ENCODE measurements around the gene ACTN4.
"Not testable (repeated sequence)": the region's sequence is repeated elsewhere in the genome, so short reads cannot be mapped to it uniquely, and the experiment has no call there.

ACTN4 gene

GRCh38 chr19:38647368-38647965 lies at the start of gene ACTN4:
TSS of gene ACTN4 (plus strand) at chr19:38647649. CDS start at chr19:38647746, 97 bp downstream.
- DNase-seq: peak; percentile 94 to 99

DNA sequence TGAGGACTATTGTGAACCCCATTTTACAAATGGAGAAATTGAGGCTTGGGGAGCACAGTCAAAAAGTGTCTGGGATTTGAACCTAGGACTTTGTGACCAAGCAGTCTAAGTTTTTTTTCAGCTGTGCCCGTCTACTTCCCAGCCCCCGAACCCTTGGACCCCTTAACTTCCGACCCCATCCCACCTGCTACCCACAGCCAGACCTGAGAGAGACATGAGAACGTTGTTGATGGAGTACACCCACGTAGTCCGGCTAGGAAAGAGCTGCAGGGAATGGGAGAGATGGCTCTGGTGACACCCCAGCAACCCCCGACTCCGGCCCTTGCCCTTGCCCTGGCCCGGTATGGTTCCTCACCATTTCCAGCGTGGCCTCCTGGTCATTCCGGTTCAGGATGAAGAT lies 47.7 kb upstream of the ACTN4 start:
- no peak for DNase-seq

- not testable (repeated sequence) for DNase-seq
These were observed 44.6 kb upstream of the ACTN4 start for GRCh38 chr19:38602856-38603255.

DNA sequence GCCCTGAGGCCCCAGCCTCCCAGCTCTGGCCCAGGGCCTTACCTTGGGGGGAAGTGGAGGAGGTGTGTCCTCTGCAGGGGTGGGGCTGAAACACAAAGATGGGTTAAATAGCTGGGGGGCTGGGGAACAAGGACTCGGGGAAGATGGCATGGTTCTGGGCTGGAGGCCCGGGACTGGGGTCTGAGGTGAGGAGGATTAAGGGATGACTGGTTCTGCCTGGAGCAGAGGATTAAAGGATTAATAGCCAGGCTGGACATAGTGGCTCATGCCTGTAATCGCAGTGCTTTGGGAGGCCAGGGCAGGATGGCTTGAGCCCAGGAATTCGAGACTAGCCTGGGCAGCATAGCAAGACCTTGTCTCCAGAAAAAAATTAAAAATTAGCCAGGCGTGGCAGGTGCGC lies 41.3 kb upstream of the ACTN4 start:
- no peak for DNase-seq

GRCh38 chr19:38614289-38614688 lies 33.2 kb upstream of the ACTN4 start:
- no peak for DNase-seq

GRCh38 chr19:38615007-38615581 lies 32.4 kb upstream of the ACTN4 start:
- DNase-seq: no peak

GRCh38 chr19:38616265-38616664 lies 31.2 kb upstream of the ACTN4 start:
- DNase-seq: no peak

DNA sequence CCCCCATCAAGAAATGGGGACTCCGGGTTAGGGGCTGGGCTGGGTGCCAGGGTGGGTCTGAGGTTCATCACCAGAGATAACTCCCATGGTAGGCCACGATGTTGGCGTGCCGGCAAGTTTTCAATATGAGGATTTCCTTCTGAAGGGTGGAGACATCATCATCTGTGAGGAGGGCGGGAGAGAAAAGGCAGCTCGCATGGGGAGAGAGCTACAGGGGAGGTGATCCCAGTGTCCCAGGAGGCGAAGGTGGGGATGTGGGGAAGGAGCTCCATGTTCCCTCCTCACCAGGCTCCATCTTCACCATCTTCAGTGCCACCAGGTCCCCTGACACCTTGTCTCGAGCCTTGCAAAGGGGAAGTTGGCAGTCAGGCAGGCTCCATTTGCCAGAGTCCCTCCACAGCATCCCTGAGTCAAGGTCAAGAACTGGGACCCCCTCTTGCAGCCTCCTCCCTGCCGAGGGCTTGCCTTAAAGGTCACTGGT lies 30.1 kb upstream of the ACTN4 start:
- DNase-seq: no peak

- DNase-seq: no peak
These were observed 29.5 kb upstream of the ACTN4 start, which contains the start of gene MAP4K1 for GRCh38 chr19:38617764-38618589. TSS of gene MAP4K1 (minus strand) at chr19:38617953. CDS start at chr19:38617895, 58 bp downstream.

DNA sequence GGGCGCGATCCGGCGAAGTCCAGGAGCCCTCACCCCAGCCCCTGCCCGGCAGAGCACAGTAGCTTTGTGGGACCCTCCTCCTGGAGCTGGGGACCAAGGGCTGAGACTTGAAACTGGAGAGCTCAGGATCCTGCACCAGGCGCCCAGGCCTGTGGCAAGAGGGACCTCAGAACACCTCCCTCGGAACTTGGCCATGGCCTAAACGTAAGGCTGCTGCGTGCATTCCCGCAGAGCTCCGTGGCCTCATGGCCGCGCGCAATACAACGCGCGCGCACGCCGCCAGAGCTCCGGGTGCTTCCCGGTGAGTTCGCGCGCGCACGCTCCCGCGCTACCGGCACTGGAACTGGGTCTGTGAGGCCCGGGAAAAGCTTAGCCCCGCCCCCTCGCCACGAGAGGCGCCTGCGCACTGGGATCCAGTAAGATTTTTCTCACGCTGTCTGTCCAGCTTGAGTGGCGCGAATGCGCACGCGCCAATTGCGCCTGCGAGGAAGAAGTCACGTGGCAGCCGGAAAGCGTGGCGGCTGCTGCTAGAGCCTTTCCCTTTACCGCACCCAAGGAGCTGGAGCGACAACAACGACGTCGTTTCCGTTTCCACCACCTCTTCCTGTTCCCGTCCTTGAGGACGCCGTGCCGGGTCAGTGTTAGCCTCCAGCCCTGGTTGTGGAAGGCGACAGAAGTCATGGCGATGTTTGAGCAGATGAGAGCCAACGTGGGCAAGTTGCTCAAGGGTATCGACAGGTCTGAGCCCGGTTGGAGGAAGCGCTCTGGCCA lies 28.7 kb upstream of the ACTN4 start, which contains the start of gene EIF3K:
EIF3K (plus strand) TSS at position 599 of the 771 bp plus-strand sequence; CDS start at position 680, 81 bp downstream.
- peak; percentile 98 to 99 for DNase-seq

DNA sequence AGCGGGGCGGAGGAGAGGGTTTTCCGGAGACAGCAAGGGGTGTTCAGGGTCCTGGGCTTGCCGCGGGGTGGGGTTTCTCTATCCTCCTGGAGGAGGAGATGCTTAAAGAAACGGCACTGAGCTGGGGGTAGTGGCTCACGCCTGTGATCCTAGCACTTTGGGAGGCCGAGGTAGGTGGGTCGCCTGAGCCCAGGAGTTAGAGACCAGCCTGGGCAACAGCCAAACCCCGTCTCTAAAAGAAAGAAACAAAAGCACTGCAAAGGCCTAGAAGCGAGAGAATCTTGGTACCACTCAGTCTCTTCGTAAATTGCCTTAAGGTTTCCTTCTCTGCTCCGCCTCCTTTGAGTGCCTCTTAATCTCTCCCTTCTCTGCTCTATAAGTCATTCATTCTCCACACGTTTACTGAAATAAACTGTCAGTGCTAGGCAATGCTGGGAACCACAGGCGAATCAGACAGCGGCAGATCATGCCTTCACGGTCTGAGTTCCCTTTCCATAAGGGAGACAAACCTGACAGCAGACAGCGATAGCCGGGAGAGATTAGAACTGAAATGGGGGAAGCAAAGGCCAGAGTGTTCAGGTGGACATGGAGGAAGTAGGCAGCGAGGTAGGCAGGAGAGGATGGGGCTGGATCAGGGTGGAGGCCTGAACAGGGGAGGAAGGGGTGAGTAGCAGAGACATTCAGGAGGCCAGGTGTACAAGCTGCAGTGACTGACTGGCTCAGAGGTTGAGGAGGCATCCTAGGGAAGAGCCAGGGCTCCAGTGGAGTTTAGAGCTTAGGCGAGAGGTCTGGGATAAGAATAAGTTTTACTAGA lies 27.9 kb upstream of the ACTN4 start:
- DNase-seq: peak in 1 of 2 donors; percentile 9

DNA sequence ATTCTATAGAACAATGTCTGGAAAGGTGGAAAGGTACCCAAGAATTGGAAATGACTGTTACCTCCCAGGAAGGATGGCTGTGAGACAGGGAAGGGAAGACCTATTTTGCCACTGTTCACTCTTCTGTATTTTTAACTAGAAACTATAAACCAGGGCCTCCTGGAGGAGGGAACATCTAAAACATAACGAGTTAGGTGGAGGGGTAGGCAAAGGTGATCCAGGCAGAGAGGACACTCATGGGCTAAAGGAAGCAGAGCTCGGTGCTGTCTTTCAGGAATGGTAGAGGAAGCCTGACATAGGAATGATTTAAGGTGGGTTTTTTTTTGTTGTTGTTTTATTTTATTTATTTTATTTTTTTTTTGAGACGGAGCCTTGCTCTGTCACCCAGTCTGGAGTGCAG lies 22.6 kb upstream of the ACTN4 start:
- DNase-seq: no peak

DNA sequence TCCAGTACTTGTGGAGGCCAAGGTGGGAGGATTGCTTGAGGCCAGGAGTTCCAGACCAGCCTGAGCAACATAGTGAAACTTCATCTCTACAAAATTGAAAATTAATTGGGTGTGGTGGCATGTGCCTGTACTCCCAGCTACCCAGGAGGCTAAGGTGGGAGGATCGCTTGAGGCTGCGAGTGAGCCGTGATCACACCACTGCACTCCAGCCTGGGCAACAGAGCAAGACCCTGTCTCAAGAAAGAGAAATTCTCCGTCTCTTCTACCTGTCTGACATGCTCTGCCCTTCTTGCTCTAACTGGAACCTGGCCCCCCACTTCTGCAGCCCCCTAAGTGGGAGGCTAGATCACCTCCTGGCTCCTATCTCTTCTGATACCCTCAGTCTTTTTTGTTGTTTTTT lies 21.0 kb upstream of the ACTN4 start:
- no peak for DNase-seq

DNA sequence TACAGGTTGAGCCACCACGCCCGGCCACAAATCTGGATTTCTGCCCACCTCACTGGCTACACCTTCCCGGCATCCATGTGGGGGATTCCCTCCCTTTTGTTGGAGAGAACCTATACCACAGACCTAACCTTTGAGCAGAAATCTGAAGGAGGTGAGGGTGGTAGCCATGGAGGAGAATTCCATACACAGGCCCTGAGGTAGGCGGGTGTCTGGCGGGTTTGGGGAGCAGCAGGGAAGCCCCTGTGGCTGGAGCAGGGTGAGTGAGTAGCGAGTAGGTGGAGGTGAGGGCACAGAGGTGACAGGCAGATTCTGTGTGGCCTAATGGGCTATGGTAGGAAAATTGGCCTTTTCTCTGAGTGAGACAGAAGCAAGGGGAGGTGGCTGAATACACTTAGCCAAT lies 17.9 kb upstream of the ACTN4 start:
- DNase-seq: no peak

- not testable (repeated sequence) for DNase-seq
These were observed 16.1 kb upstream of the ACTN4 start for GRCh38 chr19:38631301-38631700.

DNA sequence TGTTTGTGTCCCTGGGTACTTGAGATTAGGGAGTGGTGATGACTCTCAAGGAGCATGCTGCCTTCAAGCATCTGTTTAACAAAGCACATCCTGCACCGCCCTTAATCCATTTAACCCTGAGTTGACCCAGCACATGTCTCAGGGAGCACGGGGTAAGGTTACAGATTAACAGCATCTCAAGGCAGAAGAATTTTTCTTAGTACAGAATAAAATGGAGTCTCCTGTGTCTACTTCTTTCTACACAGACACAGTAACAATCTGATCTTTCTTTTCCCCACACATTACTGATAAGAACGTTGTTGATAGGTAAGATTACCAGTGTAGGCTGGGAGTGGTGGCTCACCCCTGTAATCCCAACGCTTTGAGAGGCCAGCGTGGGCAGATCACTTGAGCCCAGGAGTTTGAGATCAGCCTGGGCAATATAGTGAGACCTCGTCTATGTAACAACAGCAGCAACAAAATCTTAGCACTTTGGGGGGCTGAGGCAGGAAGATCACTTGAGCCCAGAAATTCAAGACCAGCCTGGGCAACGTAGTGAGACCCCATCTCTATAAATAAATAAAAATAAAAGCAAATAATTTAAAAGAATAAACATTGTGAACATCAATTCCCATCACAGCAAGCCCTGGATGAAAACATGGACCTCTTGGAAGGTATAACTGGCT lies 15.5 kb upstream of the ACTN4 start:
- not testable (repeated sequence) for DNase-seq

DNA sequence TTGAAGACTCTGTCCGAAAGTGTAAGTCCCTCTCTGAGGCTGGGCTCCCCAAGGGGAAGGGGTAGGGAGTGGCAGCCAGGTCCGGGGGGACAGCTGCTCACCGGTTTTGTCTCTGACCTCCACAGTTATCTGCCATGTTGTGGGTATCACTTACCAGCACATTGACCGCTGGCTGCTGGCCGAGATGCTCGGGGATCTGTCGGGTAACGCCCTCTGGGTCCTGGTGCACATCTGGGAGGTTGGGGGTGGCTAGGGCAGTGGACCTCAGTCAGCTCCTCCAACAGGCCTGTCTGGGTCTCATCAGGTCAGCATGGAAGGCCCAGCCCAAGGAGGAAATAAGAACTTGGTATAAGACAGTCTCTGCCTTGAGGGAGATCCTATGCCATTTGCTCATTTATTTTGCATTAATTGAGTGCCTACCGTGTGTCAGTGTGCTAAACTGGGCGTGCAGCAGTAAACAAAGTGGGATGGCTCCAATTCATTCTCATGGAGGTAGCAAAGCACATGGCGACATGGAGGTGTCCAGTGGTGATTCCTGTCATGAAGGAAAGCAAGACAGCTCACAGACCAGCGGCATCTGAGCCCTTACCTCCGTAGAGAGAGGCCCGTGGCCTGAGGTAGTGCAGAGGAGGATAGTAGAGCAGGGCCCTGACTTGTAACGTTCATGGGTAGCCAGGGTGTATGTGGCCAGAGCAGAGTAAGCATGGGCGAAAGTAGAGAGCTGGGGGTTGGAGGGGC lies 14.8 kb upstream of the ACTN4 start:
- no peak for DNase-seq

DNA sequence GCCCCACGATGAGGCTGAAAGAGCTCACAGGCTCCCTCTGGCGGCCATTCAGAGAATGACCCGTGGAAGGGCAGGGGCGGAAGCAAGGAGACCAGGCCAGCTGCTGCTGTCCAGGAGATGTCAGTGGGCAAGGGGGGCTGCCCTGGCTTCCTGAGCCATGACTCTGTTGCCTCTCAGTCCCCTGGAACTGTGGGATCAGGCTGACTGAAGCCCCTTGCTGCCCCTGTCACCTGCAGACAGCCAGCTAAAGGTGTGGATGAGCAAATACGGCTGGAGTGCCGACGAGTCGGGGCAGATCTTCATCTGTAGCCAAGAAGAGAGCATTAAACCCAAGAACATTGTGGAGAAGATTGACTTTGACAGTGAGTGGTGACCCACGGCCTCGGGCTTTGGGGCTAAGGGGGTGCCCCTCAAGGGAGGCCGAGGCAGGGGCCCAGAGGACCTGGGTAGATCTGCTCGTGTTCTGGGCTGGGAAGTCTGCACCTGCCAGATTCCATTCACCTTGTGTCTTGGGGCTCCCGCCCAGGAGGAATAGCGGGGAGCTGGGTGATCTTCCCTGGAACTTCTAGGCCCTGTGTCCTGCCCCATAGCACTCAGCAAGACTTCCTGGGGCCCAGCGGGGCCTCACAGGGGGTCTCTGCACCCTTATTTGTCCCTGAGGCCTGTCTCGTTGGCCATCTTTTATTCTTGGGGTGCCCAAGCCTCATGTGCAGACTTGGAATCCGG lies 12.5 kb upstream of the ACTN4 start:
- peak; percentile 48 to 91 for DNase-seq

DNA sequence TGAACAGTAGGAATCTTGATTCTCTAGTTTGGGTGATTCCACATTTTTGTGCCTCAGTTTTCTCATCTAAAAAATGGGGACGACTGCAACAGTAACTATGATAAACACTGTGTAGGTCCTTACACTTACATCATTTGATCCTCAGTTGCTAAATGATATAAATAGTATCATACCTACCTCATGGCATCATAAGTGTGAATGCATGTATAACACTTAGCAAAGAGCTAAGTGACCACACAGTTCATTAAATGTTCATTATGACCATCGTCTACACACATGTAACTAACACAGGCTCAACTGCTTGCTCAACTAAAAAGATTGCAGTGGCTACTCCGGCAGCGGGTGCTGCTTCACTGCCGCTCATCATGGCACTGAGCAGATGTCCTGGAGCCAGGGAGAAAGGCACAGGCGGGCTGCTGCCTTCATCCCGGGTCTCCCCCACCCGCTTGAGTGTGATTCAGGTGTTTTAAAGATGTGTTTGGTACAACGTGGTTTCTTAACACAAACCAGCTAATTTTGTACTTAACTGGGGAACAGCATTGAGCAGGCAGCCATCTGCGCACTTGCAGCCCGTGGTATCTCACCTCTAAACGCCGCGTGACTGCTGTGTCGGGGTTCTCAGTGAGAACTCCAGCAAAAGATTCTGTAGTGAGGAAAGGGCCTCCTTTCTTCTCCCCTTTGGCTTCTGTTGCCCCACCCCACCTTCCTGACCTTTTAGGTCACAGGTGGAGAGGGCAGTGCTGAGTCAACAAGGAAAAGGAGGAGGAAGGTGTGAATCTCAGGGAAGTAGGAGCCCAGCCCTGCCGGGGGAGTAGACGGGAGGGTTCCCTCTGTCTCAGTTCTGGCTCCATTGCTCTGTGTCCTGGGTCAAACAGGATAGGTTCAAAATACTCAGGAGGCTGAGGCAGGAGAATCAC lies 11.7 kb upstream of the ACTN4 start:
- no peak for DNase-seq
